HCT116 (cell line): ENCODE measurements around the gene CPZ. TPM values are rescaled to one million over a fixed set of nuclear protein-coding genes. Genes with fewer than 3 reads are reported as not detected.

Experiments
- ATAC-seq: fragments of 200-7000 bp; cut with Tn5 transposase; 2 replicates; pipeline ENCODE4 v1.9.1; 2020; ENCODE audit warnings: mild to moderate bottlenecking, moderate library complexity
- BruUV-seq: library from RNA; stranded (reverse); fragments of 400-500 nt; replicated peaks from 2 replicates; lab custom pipeline; 2021; lab: Mats Ljungman, UMichigan
- CTCF ChIA-PET: fragments of 300-600 bp; sonication (Branson Sonifier 250); formaldehyde crosslinking; loops from one replicate; lab custom pipeline; 2021; ENCODE audit warnings: antibody characterized with exemption; lab: Charles Lee
- POLR2A ChIA-PET: fragments of 300-600, 350-600 bp; sonication (Branson Sonifier 250); formaldehyde crosslinking; loops from one replicate; lab custom pipeline; 2021; ENCODE audit warnings: antibody characterized with exemption; lab: Charles Lee
- RAD21 ChIA-PET, 2 experiments: fragments of 300-600 bp; sonication (Branson Sonifier 250); formaldehyde crosslinking; loops; one replicate each; lab custom pipeline; 2023; ENCODE audit warnings: low total read pairs in 2 of 2; ENCODE audit not compliant: uncharacterized antibody in 2 of 2, unreplicated experiment in 2 of 2, low non-redundant PET in 1 of 2; lab: Charles Lee
- DNase-seq: peaks from one replicate; pipeline ENCODE4 v3.0.0-alpha.2; 2010; ENCODE audit warnings: low read depth, low spot score
- H2AFZ ChIP-seq: fragments of 200-600 bp; shearing (Covaris generic), sonication (generic); 2 replicates; pipeline ENCODE4 v1.6.1; 2017; ENCODE audit warnings: low read depth, mixed run types, mixed read lengths, antibody characterized with exemption, low read length; ENCODE audit not compliant: poor library complexity, severe bottlenecking
- H3K27ac ChIP-seq: 2 replicates; pipeline ENCODE4 v1.5.1; 2012; ENCODE audit warnings: low read depth, low read length
- H3K27me3 ChIP-seq: fragments of 200-600 bp; sonication (generic); 2 replicates; pipeline ENCODE4 v1.6.1; 2016; ENCODE audit warnings: mixed run types, low read length, mixed read lengths; ENCODE audit not compliant: insufficient read depth
- H3K36me3 ChIP-seq, 2 experiments: fragments of 200-500 bp in 1 of 2; fragments of 200-600 bp in 1 of 2; sonication (Bioruptor generic) in 1 of 2; sonication (generic) in 1 of 2; 2 replicates each; pipeline versions ENCODE4 v1.5.1 to v1.6.1; 2014 to 2016; ENCODE audit warnings: low read length in 2 of 2, inconsistent platforms in 1 of 2, mixed read lengths in 1 of 2, mixed run types in 1 of 2; ENCODE audit not compliant: insufficient read depth in 2 of 2, control insufficient read depth in 1 of 2
- H3K4me1 ChIP-seq, 2 experiments: fragments of 200-600 bp in 1 of 2; sonication (generic) in 1 of 2; 2 replicates each; pipeline versions ENCODE4 v1.5.1 to v1.6.1; 2012 to 2017; ENCODE audit warnings: low read length in 2 of 2, inconsistent platforms in 1 of 2, mild to moderate bottlenecking in 1 of 2, mixed read lengths in 1 of 2, mixed run types in 1 of 2, moderate library complexity in 1 of 2; ENCODE audit not compliant: insufficient read depth in 2 of 2, control insufficient read depth in 1 of 2
- H3K4me2 ChIP-seq: fragments of 200-600 bp; sonication (generic); 2 replicates; pipeline ENCODE4 v1.6.1; 2017; ENCODE audit warnings: mixed run types, low read length, mixed read lengths
- H3K4me3 ChIP-seq, 2 experiments: fragments of 200-600 bp in 1 of 2; sonication (generic) in 1 of 2; replicated peaks in 1 of 2; 2 replicates each; pipeline ENCODE4 v1.5.1; 2011 to 2016; ENCODE audit warnings: low read length in 2 of 2, control low read depth in 1 of 2, low read depth in 1 of 2, mild to moderate bottlenecking in 1 of 2, mixed read lengths in 1 of 2, mixed run types in 1 of 2
- H3K79me2 ChIP-seq: fragments of 200-600 bp; sonication (generic); 2 replicates; pipeline ENCODE4 v1.6.1; 2017; ENCODE audit warnings: mild to moderate bottlenecking, mixed run types, low read length, moderate library complexity, mixed read lengths; ENCODE audit not compliant: insufficient read depth
- H3K9ac ChIP-seq: fragments of 200-600 bp; sonication (generic); 2 replicates; pipeline ENCODE4 v1.6.1; 2016; ENCODE audit warnings: low read length, mixed read lengths
- H3K9me2 ChIP-seq: fragments of 200-600 bp; sonication (generic), shearing (Covaris generic); 2 replicates; pipeline ENCODE4 v1.6.1; 2017; ENCODE audit warnings: mixed run types, mild to moderate bottlenecking, moderate library complexity; ENCODE audit not compliant: insufficient read depth
- H3K9me3 ChIP-seq, 2 experiments: fragments of 200-500 bp in 1 of 2; fragments of 200-600 bp in 1 of 2; sonication (Bioruptor generic) in 1 of 2; sonication (generic) in 1 of 2; 2 replicates each; pipeline ENCODE4 v1.6.1; 2014 to 2017; ENCODE audit warnings: low read length in 2 of 2, mixed read lengths in 2 of 2, inconsistent platforms in 1 of 2, low read depth in 1 of 2, mild to moderate bottlenecking in 1 of 2, mixed run types in 1 of 2, moderate library complexity in 1 of 2; ENCODE audit not compliant: control insufficient read depth in 1 of 2, insufficient read depth in 1 of 2
- H4K20me1 ChIP-seq: fragments of 200-600 bp; sonication (generic), shearing (Covaris generic); 2 replicates; pipeline ENCODE4 v1.6.1; 2017; ENCODE audit warnings: mixed run types, mild to moderate bottlenecking, moderate library complexity; ENCODE audit not compliant: insufficient read depth
- CBX3 ChIP-seq: IDR thresholded peaks from 2 replicates; pipeline ENCODE4 v1.6.1; 2012; ENCODE audit warnings: low read depth
- CEBPB ChIP-seq: IDR thresholded peaks from 2 replicates; pipeline ENCODE4 v1.6.1; 2012; ENCODE audit warnings: low read depth
- EGR1 ChIP-seq: IDR thresholded peaks from 2 replicates; pipeline ENCODE4 v1.6.1; 2012; ENCODE audit warnings: low read depth
- EZH2phosphoT487 ChIP-seq: fragments of 200-600 bp; IDR thresholded peaks from 2 replicates; pipeline ENCODE4 v1.6.1; 2018; ENCODE audit warnings: antibody characterized with exemption, borderline replicate concordance
- FOSL1 ChIP-seq: IDR thresholded peaks from 2 replicates; pipeline ENCODE4 v1.6.1; 2012; ENCODE audit warnings: low read depth
- MAX ChIP-seq: IDR thresholded peaks from 2 replicates; pipeline ENCODE4 v1.6.1; 2012
- RAD21 ChIP-seq: IDR thresholded peaks from 2 replicates; pipeline ENCODE4 v1.6.1; 2012; ENCODE audit warnings: low read depth, mild to moderate bottlenecking
- REST ChIP-seq: IDR thresholded peaks from 2 replicates; pipeline ENCODE4 v1.6.1; 2012; ENCODE audit warnings: low read depth
- SIN3A ChIP-seq: IDR thresholded peaks from 2 replicates; pipeline ENCODE4 v1.6.1; 2012; ENCODE audit warnings: low read depth
- SP1 ChIP-seq: IDR thresholded peaks from 2 replicates; pipeline ENCODE4 v1.6.1; 2012; ENCODE audit warnings: low read depth
- YY1 ChIP-seq: IDR thresholded peaks from 2 replicates; pipeline ENCODE4 v1.6.1; 2011; ENCODE audit warnings: low read length, low read depth, moderate library complexity, mild to moderate bottlenecking; ENCODE audit not compliant: insufficient replicate concordance; ENCODE audit errors: extremely low read depth
- ZFX ChIP-seq: fragments of 450-650 bp; IDR thresholded peaks from 2 replicates; pipeline ENCODE4 v1.6.1; 2017
- intact Hi-C: fragments of 100-400 bp; cut with micrococcal nuclease; formaldehyde crosslinking; loops from 2 replicates; pipeline ENCODE4 v1.10.0; 2022
- total RNA-seq: library from RNA; stranded (reverse); gene quantifications from one replicate; pipeline ENCODE4 v1.2.1, GENCODE V29; 2021; ENCODE audit not compliant: unreplicated experiment

CPZ gene
- total RNA-seq, 1 experiment from 2014 or later = not detected

- BruUV-seq = no TSS peak
- POLR2A ChIA-PET = no interaction called here
Measured at GRCh38 chr4:8583655-8584025, 8.9 kb upstream of the CPZ start.

More at GRCh38 chr4:8583655-8584025, 8.9 kb upstream of the CPZ start:
- no peak overlapping the region for H3K4me3 ChIP-seq
- H3K4me1 ChIP-seq = no peaks in the 10 kb centered on the region
- no peaks in the 10 kb centered on the region for H3K79me2 ChIP-seq
- H3K9me2 ChIP-seq = no peaks in the 10 kb centered on the region
- no peak overlapping the region for H3K9ac ChIP-seq
- CTCF ChIA-PET = no interaction called here
- H3K9me3 ChIP-seq = no peaks in the 10 kb centered on the region
- RAD21 ChIA-PET = no interaction called here
- DNase-seq (no peak), ATAC-seq (no peak)
- intact Hi-C loops = no loop called here
- no peaks in the 10 kb centered on the region for H3K36me3 ChIP-seq
- no peaks in the 10 kb centered on the region for H4K20me1 ChIP-seq
- H3K27ac ChIP-seq = no peak overlapping the region
- peaks cover 13% of the 10 kb centered on the region; the same call in 1 of the 2 replicates for H3K27me3 ChIP-seq
- TF ChIP-seq SP1 (no peak), EZH2phosphoT487 (no peak), EGR1 (no peak), SIN3A (no peak), CEBPB (no peak), MAX (no peak), YY1 (no peak), FOSL1 (no peak), REST (no peak), CBX3 (no peak), ZFX (no peak), RAD21 (no peak)
- TF ChIP-seq, all 23 proteins: peak for 0
- Histone ChIP-seq H3K4me2 (no peak overlapping the region), H2AFZ (no peak overlapping the region)
